Measurements from ENCODE around the gene XRN1.

- TF ChIP-seq CTCF (IDR thresholded peaks at IDR 0.05) (no peak), POLR2A (IDR thresholded peaks at IDR 0.05) (no peak)
Measured at GRCh38 chr3:142276781-142277180, 171.1 kb downstream of the XRN1 start.

Data from heart left ventricle (tissue), 13 donors.